OCI-LY7 (cell line): ENCODE results near the gene C16orf95.

ENCODE experiments used
- EZH2phosphoT487 ChIP-seq: fragments of 200-600 bp; sonication (generic); IDR thresholded peaks from 2 replicates; pipeline ENCODE4 v1.6.1; 2018; ENCODE audit warnings: low read depth, borderline replicate concordance, mild to moderate bottlenecking, mixed run types, antibody characterized with exemption, low read length, moderate library complexity, mixed read lengths
- TF ChIP-seq, protein P1 (sequence below): fragments of 200-600 bp; sonication (generic); conservative IDR thresholded peaks from 2 replicates; pipeline ENCODE4 v1.5.1; 2014; ENCODE audit warnings: mild to moderate bottlenecking, antibody characterized with exemption, low read length, moderate library complexity, mixed read lengths

DNA sequence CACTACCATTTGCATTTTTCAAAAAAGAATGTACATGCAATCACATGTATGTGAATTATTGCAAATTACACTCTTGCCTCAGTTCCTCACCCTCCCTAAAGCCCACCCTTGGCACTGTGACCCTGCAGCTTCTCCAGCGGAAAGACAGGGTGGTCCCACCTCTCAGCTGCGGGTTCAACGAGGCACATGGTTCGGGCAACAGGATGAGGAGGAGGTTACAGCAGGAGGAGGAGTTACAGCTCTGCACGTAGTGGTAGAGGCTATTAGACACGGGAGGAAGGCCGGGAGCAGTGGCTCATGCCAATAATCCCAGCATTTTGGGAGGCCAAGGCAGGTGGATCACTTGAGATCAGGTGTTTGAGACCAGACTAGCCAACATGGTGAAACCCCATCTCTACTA is 5.2 kb downstream of the C16orf95 start:
- TF ChIP-seq, protein P1, sequence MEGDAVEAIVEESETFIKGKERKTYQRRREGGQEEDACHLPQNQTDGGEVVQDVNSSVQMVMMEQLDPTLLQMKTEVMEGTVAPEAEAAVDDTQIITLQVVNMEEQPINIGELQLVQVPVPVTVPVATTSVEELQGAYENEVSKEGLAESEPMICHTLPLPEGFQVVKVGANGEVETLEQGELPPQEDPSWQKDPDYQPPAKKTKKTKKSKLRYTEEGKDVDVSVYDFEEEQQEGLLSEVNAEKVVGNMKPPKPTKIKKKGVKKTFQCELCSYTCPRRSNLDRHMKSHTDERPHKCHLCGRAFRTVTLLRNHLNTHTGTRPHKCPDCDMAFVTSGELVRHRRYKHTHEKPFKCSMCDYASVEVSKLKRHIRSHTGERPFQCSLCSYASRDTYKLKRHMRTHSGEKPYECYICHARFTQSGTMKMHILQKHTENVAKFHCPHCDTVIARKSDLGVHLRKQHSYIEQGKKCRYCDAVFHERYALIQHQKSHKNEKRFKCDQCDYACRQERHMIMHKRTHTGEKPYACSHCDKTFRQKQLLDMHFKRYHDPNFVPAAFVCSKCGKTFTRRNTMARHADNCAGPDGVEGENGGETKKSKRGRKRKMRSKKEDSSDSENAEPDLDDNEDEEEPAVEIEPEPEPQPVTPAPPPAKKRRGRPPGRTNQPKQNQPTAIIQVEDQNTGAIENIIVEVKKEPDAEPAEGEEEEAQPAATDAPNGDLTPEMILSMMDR: no peak
- no peak for TF ChIP-seq EZH2phosphoT487
